Measurements from ENCODE around the gene LIN28B.

LIN28B gene

GRCh38 chr6:104955491-104955890, 1.4 kb upstream of the LIN28B start:
- no peaks in the 10 kb centered on the region for H3K4me1 ChIP-seq (ENCODE audit: low read depth, poor library complexity, severe bottlenecking)
- H3K4me3 ChIP-seq (IDR thresholded peaks at IDR 0.05; ENCODE audit: insufficient read depth, low read depth, low read length) = no peak overlapping the region
- H3K4me2 ChIP-seq = no peak overlapping the region
- H3K27ac ChIP-seq = no peak overlapping the region
- no peak overlapping the region for H2AFZ ChIP-seq (ENCODE audit: low read depth)
- H4K20me1 ChIP-seq (ENCODE audit: insufficient read depth) = no peaks in the 10 kb centered on the region
- no peaks in the 10 kb centered on the region for H3K36me3 ChIP-seq (ENCODE audit: insufficient read depth)
- no peaks in the 10 kb centered on the region for H3K79me2 ChIP-seq (ENCODE audit: insufficient read depth, low read depth)
- TF ChIP-seq CTCF (conservative IDR thresholded peaks at IDR 0.05; ENCODE audit: low read depth, low read length) = no peak
- H3K9ac ChIP-seq = no peak overlapping the region
- H3K27me3 ChIP-seq (ENCODE audit: insufficient read depth, low read depth) = no peaks in the 10 kb centered on the region

- no peak overlapping the region for H3K27ac ChIP-seq
- TF ChIP-seq CTCF (conservative IDR thresholded peaks at IDR 0.05; ENCODE audit: low read depth, low read length) = no peak
- H3K4me2 ChIP-seq = no peak overlapping the region
- no peaks in the 10 kb centered on the region for H3K36me3 ChIP-seq (ENCODE audit: insufficient read depth)
- no peak overlapping the region for H3K4me3 ChIP-seq (IDR thresholded peaks at IDR 0.05; ENCODE audit: insufficient read depth, low read depth, low read length)
- H3K27me3 ChIP-seq (ENCODE audit: insufficient read depth, low read depth) = no peaks in the 10 kb centered on the region
- no peak overlapping the region for H3K9ac ChIP-seq
- H2AFZ ChIP-seq (ENCODE audit: low read depth) = no peak overlapping the region
- no peaks in the 10 kb centered on the region for H3K4me1 ChIP-seq (ENCODE audit: low read depth, poor library complexity, severe bottlenecking)
- no peaks in the 10 kb centered on the region for H3K79me2 ChIP-seq (ENCODE audit: insufficient read depth, low read depth)
- no peaks in the 10 kb centered on the region for H4K20me1 ChIP-seq (ENCODE audit: insufficient read depth)
Measured at GRCh38 chr6:104955927-104956730, 778 bp upstream of the LIN28B start.

- Histone ChIP-seq H3K79me2 (ENCODE audit: insufficient read depth, low read depth) (no peaks in the 10 kb centered on the region), H3K27me3 (ENCODE audit: insufficient read depth, low read depth) (no peaks in the 10 kb centered on the region), H3K4me2 (no peak overlapping the region), H3K36me3 (ENCODE audit: insufficient read depth) (no peaks in the 10 kb centered on the region), H3K27ac (no peak overlapping the region), H3K4me3 (IDR thresholded peaks at IDR 0.05; ENCODE audit: insufficient read depth, low read depth, low read length) (no peak overlapping the region), H3K4me1 (ENCODE audit: low read depth, poor library complexity, severe bottlenecking) (no peaks in the 10 kb centered on the region), H4K20me1 (ENCODE audit: insufficient read depth) (no peaks in the 10 kb centered on the region), H3K9ac (no peak overlapping the region), H2AFZ (ENCODE audit: low read depth) (no peak overlapping the region)
- no peak for TF ChIP-seq CTCF (conservative IDR thresholded peaks at IDR 0.05; ENCODE audit: low read depth, low read length)
Measured at GRCh38 chr6:104957301-104958177, 632 bp downstream of the LIN28B start.

- Histone ChIP-seq H3K4me2 (no peak overlapping the region), H3K4me3 (IDR thresholded peaks at IDR 0.05; ENCODE audit: insufficient read depth, low read depth, low read length) (no peak overlapping the region), H4K20me1 (ENCODE audit: insufficient read depth) (no peaks in the 10 kb centered on the region), H2AFZ (ENCODE audit: low read depth) (no peak overlapping the region), H3K79me2 (ENCODE audit: insufficient read depth, low read depth) (no peaks in the 10 kb centered on the region), H3K4me1 (ENCODE audit: low read depth, poor library complexity, severe bottlenecking) (no peaks in the 10 kb centered on the region), H3K9ac (no peak overlapping the region), H3K27me3 (ENCODE audit: insufficient read depth, low read depth) (no peaks in the 10 kb centered on the region), H3K27ac (no peak overlapping the region), H3K36me3 (ENCODE audit: insufficient read depth) (no peaks in the 10 kb centered on the region)
- no peak for TF ChIP-seq CTCF (conservative IDR thresholded peaks at IDR 0.05; ENCODE audit: low read depth, low read length)
Measured at GRCh38 chr6:104958178-104959025, 1.5 kb downstream of the LIN28B start.

Measured in KMS-11 (cell line).